Pancreas (tissue), 10 donors: Measurements from ENCODE around the gene SCAF1. TPM values are rescaled to one million over a fixed set of nuclear protein-coding genes. Genes with fewer than 3 reads are reported as not detected.

ENCODE experiments used
- ATAC-seq, 4 donors: fragments of 200-7000 bp; cut with Tn5 transposase; one replicate each; pipeline versions ENCODE4 v1.8.0 to v1.9.1; 2020; ENCODE audit warnings: mild to moderate bottlenecking in 4 of 4, moderate library complexity in 4 of 4
- DNase-seq, 6 donors: peaks; one replicate each; pipeline ENCODE4 v3.0.0-alpha.2; 2020
- FAIRE-seq: peaks from 2 replicates; lab custom pipeline; 2012; peaks lifted over from hg19 to GRCh38; lab: Jason Lieb, UNC
- H3K27ac ChIP-seq, 4 donors: fragments of 200-600 bp; sonication (generic); 1 replicate in 3 of 4; 2 replicates in 1 of 4; pipeline versions ENCODE4 v1.5.0 to v1.8.0; 2020
- H3K27me3 ChIP-seq, 4 donors: fragments of 200-600 bp; one replicate each; pipeline ENCODE4 v1.8.0; 2021
- H3K36me3 ChIP-seq, 3 donors: fragments of 200-600 bp; sonication (generic) in 1 of 3; one replicate each; pipeline versions ENCODE4 v1.5.0 to v1.8.0; 2020 to 2021
- H3K4me1 ChIP-seq, 3 donors: fragments of 200-600 bp; one replicate each; pipeline ENCODE4 v1.8.0; 2021
- H3K4me3 ChIP-seq, 4 donors: fragments of 200-600 bp; sonication (generic) in 2 of 4; one replicate each; pipeline versions ENCODE4 v1.5.0 to v1.8.0; 2020 to 2021
- H3K9me3 ChIP-seq, 4 donors: fragments of 200-600 bp; one replicate each; pipeline ENCODE4 v1.8.0; 2021
- CTCF ChIP-seq, 4 donors: fragments of 200-600 bp; sonication (generic) in 3 of 4; IDR thresholded peaks; one replicate each; pipeline versions ENCODE4 v1.5.0 to v1.8.0; 2021; ENCODE audit warnings: antibody characterized with exemption in 4 of 4
- WGBS, 2 donors: extraction: QIAGEN DNeasy Blood & Tissue Kit; methylation state at CpG; one replicate each; pipeline ENCODE4 v1.1.7; 2013; 5-methylcytosine and 5-hydroxymethylcytosine counted together
- intact Hi-C, 3 donors: fragments of 100-400 bp; cut with DNase I; formaldehyde crosslinking; loops; one replicate each; pipeline versions ENCODE4 v1.11.1 to v1.14.2; 2022
- polyA plus RNA-seq, 2 donors: library from polyadenylated mRNA; stranded (reverse); fragments of 200-250 nt; gene quantifications; one replicate each; pipeline ENCODE4 v1.2.3, GENCODE V29; 2013
- total RNA-seq, 6 donors: library from RNA; stranded (reverse); fragmentation: NEBNext Ultra II Directional in 4 of 6; extraction: Animal tissue kit (Norgen Biotek cat#: 25700) in 4 of 6; gene quantifications; one replicate each; pipeline versions ENCODE4 v1.2.1 to v1.2.4, GENCODE V29; 2021 to 2023
- donor health status: healthy with polysubstance abuse.
- donor health status: DM: no; HTN: no; CAD: no; lungs with moderate emphysema.
- donor health status: DM: no; HTN: no; CAD: no.
- donor health status: control.
- donor health status: control.
- donor health status: Bipolar disorder and iron deficiency.
- donor health status: DM: yes; HTN: yes; CAD: no.
- donor health status: DM: no; HTN: no; CAD: no.
- donor health status: DM: no; HTN: no; CAD: no.
- donor health status: DM: yes; HTN: yes; CAD: no.

SCAF1 gene
- total and polyA plus RNA-seq, 8 donors, result 17.3 to 34.8 (median 28.3) TPM

- H3K27ac ChIP-seq, result no peak overlapping the region
- ATAC-seq (no peak), FAIRE-seq (no peak), DNase-seq (no peak)
- TF ChIP-seq CTCF (IDR thresholded peaks at IDR 0.05), result no peak
- no peaks in the 10 kb centered on the region for H3K9me3 ChIP-seq
- intact Hi-C loops, result no loop called here
- WGBS, 2 donors, result 68 to 70% methylated on average over 12 of the region's 12 CpGs
- no peak overlapping the region for H3K4me3 ChIP-seq
- no peaks in the 10 kb centered on the region for H3K27me3 ChIP-seq
- H3K36me3 ChIP-seq, result peaks cover 6 to 25% (median 9%) of the 10 kb centered on the region in 3 donors
- H3K4me1 ChIP-seq, result peaks cover 0 to 13% (median 3%) of the 10 kb centered on the region in 3 donors
Measured at GRCh38 chr19:49688531-49689132, 46.6 kb downstream of the SCAF1 start.

- Histone ChIP-seq H3K4me1 (peaks cover 0 to 13% (median 3%) of the 10 kb centered on the region in 3 donors), H3K27ac (peak within 1 kb of the TSS in 2 of 4 donors; percentile 26 to 33), H3K4me3 (peak within 1 kb of the TSS; percentile 23 to 58 (median 41)), H3K9me3 (no peaks in the 10 kb centered on the region), H3K36me3 (peaks cover under 1 to 18% (median 9%) of the 10 kb centered on the region in 3 donors), H3K27me3 (no peaks in the 10 kb centered on the region)
- no peak for FAIRE-seq
- peak; percentile 82 to 88 (median 85) for ATAC-seq
- intact Hi-C loops, result no loop called here
- TF ChIP-seq CTCF (IDR thresholded peaks at IDR 0.05), result peak; percentile 27 to 64 (median 48)
- WGBS, 2 donors, result 22 to 24% methylated on average over 54 of the region's 54 CpGs
- peak; percentile 67 to 90 (median 78) for DNase-seq
Measured at GRCh38 chr19:49689133-49690078, 47.4 kb downstream of the SCAF1 start, which contains the start of gene ADM5. Gene ADM5 (plus strand): TSS chr19:49689594. CDS start chr19:49689838, 244 bp downstream.

- WGBS, 2 donors, result 7% methylated on average over 39 of the region's 39 CpGs
- H3K4me1 ChIP-seq, result peaks cover 0 to 13% (median 3%) of the 10 kb centered on the region in 3 donors
- H3K36me3 ChIP-seq, result peaks cover 0 to 11% (median 4%) of the 10 kb centered on the region in 3 donors
- ATAC-seq (peak; percentile 27 to 50 (median 36)), DNase-seq (no peak), FAIRE-seq (no peak)
- H3K4me3 ChIP-seq, result peak overlapping the region; percentile 23 to 58 (median 41)
- H3K27ac ChIP-seq, result peak overlapping the region in 2 of 4 donors; percentile 26 to 33
- intact Hi-C loops, result no loop called here
- H3K9me3 ChIP-seq, result no peaks in the 10 kb centered on the region
- TF ChIP-seq CTCF (IDR thresholded peaks at IDR 0.05), result peak in 2 of 4 donors; percentile 2 to 8
- H3K27me3 ChIP-seq, result no peaks in the 10 kb centered on the region
Measured at GRCh38 chr19:49690079-49690655, 48.2 kb downstream of the SCAF1 start.

DNA sequence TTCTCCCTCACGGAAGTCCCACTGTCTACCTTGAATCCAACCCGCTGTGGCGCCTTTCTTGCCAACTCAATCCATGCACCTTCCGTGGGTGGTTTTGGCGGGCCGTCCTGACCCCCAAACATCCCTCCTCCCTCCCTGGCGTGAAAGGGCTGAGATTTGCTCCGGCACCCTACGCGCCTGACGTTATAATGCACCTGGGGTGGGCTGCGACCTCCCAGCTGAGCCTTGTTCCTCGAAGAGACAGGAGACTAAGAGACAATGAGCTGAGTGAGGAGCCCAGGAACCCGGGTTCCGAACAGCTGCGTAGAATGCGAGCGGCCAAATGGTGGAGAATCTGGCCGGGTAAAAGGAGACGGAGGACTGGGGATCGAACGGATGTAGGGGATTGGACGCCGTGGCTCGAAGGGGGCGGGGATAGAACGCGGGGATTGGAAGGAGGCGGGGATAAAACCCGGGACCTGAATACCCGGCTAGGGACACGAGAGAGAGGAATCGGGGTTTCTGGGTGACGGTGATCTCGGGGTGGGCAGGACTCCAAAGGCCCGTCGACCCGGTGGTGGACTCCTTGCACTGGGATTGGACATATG, 48.7 kb downstream of the SCAF1 start, which contains the start of gene CPT1C:
TSS of gene CPT1C (plus strand) at position 461 of the 587 bp plus-strand sequence. CDS start 1,137 bp downstream, outside the sequence.
- Histone ChIP-seq H3K9me3 (no peaks in the 10 kb centered on the region), H3K36me3 (peaks cover 0 to 7% (median 4%) of the 10 kb centered on the region in 3 donors), H3K4me1 (peaks cover 0 to 13% (median 3%) of the 10 kb centered on the region in 3 donors), H3K27me3 (no peaks in the 10 kb centered on the region), H3K4me3 (peak within 1 kb of the TSS; percentile 23 to 58 (median 41)), H3K27ac (peak within 1 kb of the TSS in 3 of 4 donors; percentile 8 to 33 (median 26))
- intact Hi-C loops, result no loop called here
- ATAC-seq (peak; percentile 80 to 89 (median 84)), DNase-seq (peak; percentile 73 to 89 (median 80)), FAIRE-seq (no peak)
- TF ChIP-seq CTCF (IDR thresholded peaks at IDR 0.05), result no peak
- WGBS, 2 donors, result 1% methylated on average over 38 of the region's 38 CpGs
